A549 (cell line): ENCODE measurements around the gene DNAJB13. TPM values are rescaled to one million over a fixed set of nuclear protein-coding genes. Genes with fewer than 3 reads are reported as not detected.

Experiments
- ATAC-seq, 2 experiments: fragments of 200-7000 bp in 1 of 2; fragments of >200 bp in 1 of 2; cut with Nextera tagmentation in 1 of 2; cut with Tn5 transposase in 1 of 2; 3 replicates each; pipeline versions ENCODE4 v1.8.0 to v1.9.1; 2018 to 2020; ENCODE audit warnings: mild to moderate bottlenecking in 1 of 2, moderate library complexity in 1 of 2
- CTCF ChIA-PET: fragments of 300-600 bp; sonication (Branson Sonifier 250); formaldehyde crosslinking; extraction: SDS; loops from one replicate; lab custom pipeline; 2021; ENCODE audit warnings: antibody characterized with exemption, inconsistent platforms; lab: Yijun Ruan, JAX
- POLR2A ChIA-PET: fragments of 350-600 bp; formaldehyde crosslinking; extraction: SDS; loops from one replicate; lab custom pipeline; 2021; ENCODE audit warnings: antibody characterized with exemption, inconsistent platforms; lab: Yijun Ruan, JAX
- DNase-seq, 2 experiments: peaks; one replicate each; pipeline versions ENCODE4 v3.0.0 to v3.0.0-alpha.2; 2011 to 2016; ENCODE audit warnings: low read depth in 1 of 2, low spot score in 1 of 2
- FAIRE-seq: peaks from 2 replicates; lab custom pipeline; 2011; peaks lifted over from hg19 to GRCh38; lab: Jason Lieb, UNC
- H3K27ac ChIP-seq, 2 experiments: fragments of >200 bp; sonication (Bioruptor Twin); formaldehyde crosslinking; 3 replicates each; pipeline ENCODE4 v1.5.1; 2016 to 2017
- H3K4me1 ChIP-seq: fragments of >200 bp; sonication (Bioruptor Twin); formaldehyde crosslinking; 3 replicates; pipeline ENCODE4 v1.6.1; 2016
- H3K4me2 ChIP-seq: fragments of >200 bp; sonication (Bioruptor Twin); formaldehyde crosslinking; 3 replicates; pipeline ENCODE4 v1.6.1; 2016
- H3K4me3 ChIP-seq: fragments of >200 bp; sonication (Bioruptor Twin); formaldehyde crosslinking; 3 replicates; pipeline ENCODE4 v1.5.1; 2016
- H3K9me3 ChIP-seq: fragments of >200 bp; sonication (Bioruptor Twin); formaldehyde crosslinking; 3 replicates; pipeline ENCODE4 v1.6.1; 2016
- CBX8 ChIP-seq: fragments of 200-600 bp; sonication (generic); IDR thresholded peaks from 2 replicates; pipeline ENCODE4 v1.6.1; 2016
- E2F6 ChIP-seq: IDR thresholded peaks from 2 replicates; pipeline ENCODE4 v1.6.1; 2012; ENCODE audit warnings: low read depth, borderline replicate concordance
- FOSL2 ChIP-seq, 2 experiments: fragments of 450-650 bp in 1 of 2; fragments of >200 bp in 1 of 2; sonication (Bioruptor Twin) in 1 of 2; formaldehyde crosslinking; IDR thresholded peaks; 2 replicates each; pipeline versions ENCODE4 v1.5.0 to v1.6.1; 2016 to 2020; ENCODE audit warnings: mild to moderate bottlenecking in 1 of 2, moderate library complexity in 1 of 2
- HOXA7 ChIP-seq: fragments of 250-450 bp; sonication (Bioruptor Pico); IDR thresholded peaks from 2 replicates; pipeline ENCODE4 v1.5.0; 2020; ENCODE audit warnings: mild to moderate bottlenecking, moderate library complexity
- HOXB13 ChIP-seq: fragments of 250-450 bp; sonication (Bioruptor Pico); IDR thresholded peaks from 2 replicates; pipeline ENCODE4 v1.5.0; 2020; ENCODE audit warnings: low read depth, mild to moderate bottlenecking, moderate library complexity
- JUNB ChIP-seq: fragments of >200 bp; sonication (Bioruptor Twin); formaldehyde crosslinking; IDR thresholded peaks from 2 replicates; pipeline ENCODE4 v1.6.1; 2016
- MAX ChIP-seq: IDR thresholded peaks from 2 replicates; pipeline ENCODE4 v1.6.1; 2012
- MAZ ChIP-seq: fragments of 150-350 bp; IDR thresholded peaks from 2 replicates; pipeline ENCODE4 v1.6.1; 2014; ENCODE audit warnings: antibody characterized with exemption, low read depth, low read length, borderline replicate concordance
- NPAS2 ChIP-seq: fragments of 250-450 bp; sonication (Bioruptor Pico); IDR thresholded peaks from 2 replicates; pipeline ENCODE4 v1.8.0; 2022; ENCODE audit warnings: mild to moderate bottlenecking, moderate library complexity, borderline replicate concordance
- RAD21 ChIP-seq, 2 experiments: fragments of >200 bp in 1 of 2; sonication (Bioruptor Twin) in 1 of 2; formaldehyde crosslinking in 1 of 2; IDR thresholded peaks in 1 of 2; conservative IDR thresholded peaks in 1 of 2; 2 replicates in 1 of 2; 3 replicates in 1 of 2; pipeline ENCODE4 v1.6.1; 2012 to 2018; ENCODE audit warnings: inconsistent platforms in 1 of 2
- RARB ChIP-seq: fragments of 250-450 bp; sonication (Bioruptor Pico); IDR thresholded peaks from 2 replicates; pipeline ENCODE4 v1.8.0; 2021; ENCODE audit warnings: mild to moderate bottlenecking, moderate library complexity
- RNF2 ChIP-seq: fragments of 200-600 bp; sonication (generic); IDR thresholded peaks from 2 replicates; pipeline ENCODE4 v1.6.1; 2016; ENCODE audit warnings: low read depth, mild to moderate bottlenecking, antibody characterized with exemption, moderate library complexity, borderline replicate concordance
- SREBF2 ChIP-seq: fragments of 450-650 bp; IDR thresholded peaks from 2 replicates; pipeline ENCODE4 v1.6.1; 2014; ENCODE audit warnings: mild to moderate bottlenecking, moderate library complexity
- TP53 ChIP-seq: fragments of 250-450 bp; sonication (Bioruptor Pico); IDR thresholded peaks from 2 replicates; pipeline ENCODE4 v1.5.0; 2021; ENCODE audit warnings: mild to moderate bottlenecking, moderate library complexity
- USF2 ChIP-seq: fragments of 450-650 bp; IDR thresholded peaks from 2 replicates; pipeline ENCODE4 v1.6.1; 2014; ENCODE audit warnings: antibody characterized with exemption
- ZC3H11A ChIP-seq: fragments of 450-650 bp; IDR thresholded peaks from 2 replicates; pipeline ENCODE4 v1.6.1; 2014; ENCODE audit warnings: antibody characterized with exemption, mild to moderate bottlenecking
- ZFP36 ChIP-seq: fragments of 450-650 bp; IDR thresholded peaks from 2 replicates; pipeline ENCODE4 v1.6.1; 2014; ENCODE audit warnings: borderline replicate concordance; ENCODE audit not compliant: partially characterized antibody
- ZNF302 ChIP-seq: fragments of 250-450 bp; sonication (Bioruptor Pico); IDR thresholded peaks from 2 replicates; pipeline ENCODE4 v1.9.0; 2021; ENCODE audit warnings: inconsistent platforms, mild to moderate bottlenecking, moderate library complexity
- WGBS: methylation state at CpG from one replicate; pipeline ENCODE4 v1.1.6; 2017; ENCODE audit errors: missing lambda C conversion rate; 5-methylcytosine and 5-hydroxymethylcytosine counted together
- polyA plus RNA-seq, 4 experiments: library from polyadenylated mRNA; depleted of rRNA in 3 of 4; stranded (reverse); fragments of >200 nt; fragmentation: RNase III in 1 of 4; extraction: RNeasy Plus Mini Kit Qiagen cat#74134 plus additional on column Dnase treatment in 1 of 4; gene quantifications; 2 replicates in 3 of 4; 3 replicates in 1 of 4; pipeline ENCODE4 v1.2.3, GENCODE V29; 2011 to 2017
- TF ChIP-seq, protein P1 (sequence below): fragments of 250-450 bp; sonication (Bioruptor Pico); IDR thresholded peaks from 2 replicates; pipeline ENCODE4 v1.5.0; 2021; ENCODE audit warnings: mild to moderate bottlenecking, moderate library complexity, borderline replicate concordance
- TF ChIP-seq, protein P2 (sequence below): IDR thresholded peaks from 2 replicates; pipeline ENCODE4 v1.6.1; 2012

The DNAJB13 gene
- polyA plus RNA-seq, 2 of the 4 experiments (the other 2 are of a cell fraction): 0.75 to 0.90 TPM

GRCh38 chr11:73978576-73979086 lies 27.8 kb downstream of the DNAJB13 start:
- Histone ChIP-seq H3K4me1 (peaks cover 32% of the 10 kb centered on the region), H3K9me3 (no peaks in the 10 kb centered on the region), H3K27ac (no peak overlapping the region), H3K4me3 (no peak overlapping the region), H3K4me2 (no peak overlapping the region)
- ChIA-PET POLR2A (no interaction called here), CTCF (interaction anchor here (7.9 kb wide), 1 partner anchor 14 kb away, joined by 61 read pairs; no protein-coding TSS in a partner anchor)
- ATAC-seq (no peak), DNase-seq (no peak), FAIRE-seq (no peak)
- WGBS: 88% methylated on average over 3 of the region's 3 CpGs
- TF ChIP-seq, protein P1, sequence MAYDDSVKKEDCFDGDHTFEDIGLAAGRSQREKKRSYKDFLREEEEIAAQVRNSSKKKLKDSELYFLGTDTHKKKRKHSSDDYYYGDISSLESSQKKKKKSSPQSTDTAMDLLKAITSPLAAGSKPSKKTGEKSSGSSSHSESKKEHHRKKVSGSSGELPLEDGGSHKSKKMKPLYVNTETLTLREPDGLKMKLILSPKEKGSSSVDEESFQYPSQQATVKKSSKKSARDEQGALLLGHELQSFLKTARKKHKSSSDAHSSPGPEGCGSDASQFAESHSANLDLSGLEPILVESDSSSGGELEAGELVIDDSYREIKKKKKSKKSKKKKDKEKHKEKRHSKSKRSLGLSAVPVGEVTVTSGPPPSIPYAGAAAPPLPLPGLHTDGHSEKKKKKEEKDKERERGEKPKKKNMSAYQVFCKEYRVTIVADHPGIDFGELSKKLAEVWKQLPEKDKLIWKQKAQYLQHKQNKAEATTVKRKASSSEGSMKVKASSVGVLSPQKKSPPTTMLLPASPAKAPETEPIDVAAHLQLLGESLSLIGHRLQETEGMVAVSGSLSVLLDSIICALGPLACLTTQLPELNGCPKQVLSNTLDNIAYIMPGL: no peak
- TF ChIP-seq SREBF2 (no peak), RARB (CRISPR knock-in tag) (no peak), TP53 (no peak), JUNB (no peak), FOSL2 (IDR thresholded peaks at IDR 0.05) (no peak), FOSL2 (CRISPR knock-in tag; IDR thresholded peaks at IDR 0.05) (no peak), USF2 (no peak), E2F6 (no peak), HOXA7 (CRISPR knock-in tag) (no peak), MAZ (no peak), NPAS2 (CRISPR knock-in tag) (no peak), ZC3H11A (no peak), ZNF302 (CRISPR knock-in tag) (no peak), ZFP36 (no peak), RNF2 (no peak)

DNA sequence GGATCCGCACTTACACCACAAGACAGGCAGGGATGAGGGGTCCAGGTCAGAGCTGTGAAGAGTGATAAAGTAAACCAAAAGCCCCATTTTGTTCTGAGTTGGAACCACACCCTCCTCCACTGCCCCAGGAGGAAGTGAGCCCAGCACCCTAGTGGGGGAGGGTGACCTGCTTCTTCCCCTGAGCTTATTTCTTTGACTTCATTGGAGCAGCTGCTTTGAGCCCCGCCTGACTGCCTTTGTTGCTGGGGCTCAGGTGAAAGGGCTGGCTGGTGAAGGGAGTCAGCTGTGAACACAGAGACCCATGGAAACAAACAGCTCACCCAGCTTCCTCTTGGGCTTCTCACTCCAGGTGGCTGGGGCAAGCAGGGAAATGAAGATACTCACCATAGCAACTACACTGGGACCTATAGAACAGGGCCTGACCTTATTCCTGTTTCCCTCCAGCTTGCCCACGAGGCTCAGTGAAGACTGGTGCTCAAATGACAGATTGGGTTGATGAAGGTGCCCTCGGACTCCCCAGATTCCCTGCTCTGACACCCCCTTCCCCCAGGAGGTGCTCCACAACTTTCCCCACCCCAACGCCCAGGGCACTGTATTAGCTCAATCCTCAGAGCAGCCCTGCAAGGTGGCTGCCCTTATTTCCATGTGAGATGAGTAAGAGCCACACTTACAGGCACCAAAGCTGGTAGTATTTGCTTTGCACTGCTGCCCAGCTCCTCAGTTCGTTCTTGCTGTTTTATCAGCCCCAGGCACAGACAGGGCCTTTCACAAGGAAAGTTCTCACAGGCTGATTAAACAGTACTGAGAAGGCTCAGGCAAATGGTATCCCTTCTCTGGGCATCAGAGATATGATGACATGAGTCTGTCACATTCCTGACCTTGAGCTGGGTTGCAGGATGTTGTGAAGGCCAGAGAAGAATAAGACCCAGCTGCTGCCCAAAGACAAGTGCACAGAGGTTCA lies 29.5 kb downstream of the DNAJB13 start:
- WGBS: 79% methylated on average over 6 of the region's 6 CpGs
- no peak for FAIRE-seq

More for the DNA sequence above, 29.5 kb downstream of the DNAJB13 start:
- H3K4me3 ChIP-seq: 0 out of 3 replicates have a peak overlapping the region, but pooled peaks have one; percentile 62
- ChIA-PET POLR2A (no interaction called here), CTCF (interaction anchor here (0.6 to 7.9 kb wide), 6 partner anchors 15 to 469 kb away, joined by 3 to 61 read pairs (median 3); no protein-coding TSS in a partner anchor)
- DNase-seq (no peak), ATAC-seq (no peak)
- H3K9me3 ChIP-seq: no peaks in the 10 kb centered on the region
- no peak for TF ChIP-seq CBX8
- TF ChIP-seq RAD21 (conservative IDR thresholded peaks at IDR 0.05 in 1 of 2, IDR thresholded peaks at IDR 0.05 in 1 of 2): no peak
- TF ChIP-seq MAX: no peak
- TF ChIP-seq, protein P2, sequence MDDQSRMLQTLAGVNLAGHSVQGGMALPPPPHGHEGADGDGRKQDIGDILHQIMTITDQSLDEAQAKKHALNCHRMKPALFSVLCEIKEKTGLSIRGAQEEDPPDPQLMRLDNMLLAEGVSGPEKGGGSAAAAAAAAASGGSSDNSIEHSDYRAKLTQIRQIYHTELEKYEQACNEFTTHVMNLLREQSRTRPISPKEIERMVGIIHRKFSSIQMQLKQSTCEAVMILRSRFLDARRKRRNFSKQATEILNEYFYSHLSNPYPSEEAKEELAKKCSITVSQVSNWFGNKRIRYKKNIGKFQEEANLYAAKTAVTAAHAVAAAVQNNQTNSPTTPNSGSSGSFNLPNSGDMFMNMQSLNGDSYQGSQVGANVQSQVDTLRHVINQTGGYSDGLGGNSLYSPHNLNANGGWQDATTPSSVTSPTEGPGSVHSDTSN: no peak
- TF ChIP-seq ZC3H11A: no peak
- TF ChIP-seq HOXB13 (CRISPR knock-in tag): no peak
- H3K4me2 ChIP-seq: peak overlapping the region; percentile 93
- H3K4me1 ChIP-seq: peaks cover 31% of the 10 kb centered on the region
- peak overlapping the region in 1 of 2 experiments; percentile 43; a peak in 3 of 6 replicates for H3K27ac ChIP-seq
